DND-41 (cell line): ENCODE data around the gene ITSN1.

Experiments used
- ATAC-seq: fragments of 200-7000 bp; cut with Tn5 transposase; 3 replicates; pipeline ENCODE4 v1.9.1; 2021; ENCODE audit warnings: low read depth; ENCODE audit not compliant: insufficient read depth
- DNase-seq: peaks from one replicate; pipeline ENCODE4 v3.0.0-alpha.2; 2020
- H2AFZ ChIP-seq: 2 replicates; pipeline ENCODE4 v1.6.0; 2012; ENCODE audit warnings: low read depth, low read length
- H3K27ac ChIP-seq: 2 replicates; pipeline ENCODE4 v1.5.1; 2012; ENCODE audit warnings: low read length, inconsistent platforms
- H3K27me3 ChIP-seq: fragments of 200-600 bp; sonication (generic); 2 replicates; pipeline ENCODE4 v1.6.0; 2012; ENCODE audit warnings: low read length, mild to moderate bottlenecking, inconsistent platforms; ENCODE audit not compliant: insufficient read depth, poor library complexity
- H3K36me3 ChIP-seq: 2 replicates; pipeline ENCODE4 v1.5.1; 2012; ENCODE audit warnings: low read length, inconsistent platforms; ENCODE audit not compliant: insufficient read depth
- H3K4me1 ChIP-seq: 2 replicates; pipeline ENCODE4 v1.5.1; 2012; ENCODE audit warnings: mild to moderate bottlenecking, low read length; ENCODE audit not compliant: insufficient read depth
- H3K4me2 ChIP-seq: 2 replicates; pipeline ENCODE4 v1.6.0; 2012; ENCODE audit warnings: mild to moderate bottlenecking, moderate library complexity, low read length, inconsistent platforms; ENCODE audit not compliant: insufficient read depth
- H3K4me3 ChIP-seq, 2 experiments: fragments of 200-600 bp in 1 of 2; shearing (Covaris generic) in 1 of 2; 2 replicates each; pipeline ENCODE4 v1.5.1; 2012 to 2016; ENCODE audit warnings: inconsistent platforms in 2 of 2, low read length in 2 of 2, mild to moderate bottlenecking in 2 of 2, low read depth in 1 of 2, moderate library complexity in 1 of 2
- H3K79me2 ChIP-seq: 2 replicates; pipeline ENCODE4 v1.6.0; 2012; ENCODE audit warnings: low read length, inconsistent platforms; ENCODE audit not compliant: insufficient read depth
- H3K9ac ChIP-seq: 2 replicates; pipeline ENCODE4 v1.6.0; 2012; ENCODE audit warnings: low read depth, mild to moderate bottlenecking, inconsistent platforms, low read length, moderate library complexity
- H3K9me3 ChIP-seq: 2 replicates; pipeline ENCODE4 v1.5.1; 2012; ENCODE audit warnings: low read length, moderate library complexity, mild to moderate bottlenecking, inconsistent platforms; ENCODE audit not compliant: insufficient read depth, severe bottlenecking
- H4K20me1 ChIP-seq: 2 replicates; pipeline ENCODE4 v1.6.0; 2012; ENCODE audit warnings: low read length; ENCODE audit not compliant: insufficient read depth
- CTCF ChIP-seq: IDR thresholded peaks from 2 replicates; pipeline ENCODE4 v1.5.1; 2012; ENCODE audit warnings: borderline replicate concordance, low read length, moderate library complexity, mild to moderate bottlenecking; ENCODE audit not compliant: poor library complexity, severe bottlenecking; ENCODE audit errors: extremely low read depth
- EZH2 ChIP-seq: IDR thresholded peaks from 3 replicates; pipeline ENCODE4 v1.6.1; 2012; ENCODE audit warnings: borderline replicate concordance, low read depth, mild to moderate bottlenecking, moderate library complexity, low read length, inconsistent platforms; ENCODE audit not compliant: severe bottlenecking

The ITSN1 gene

GRCh38 chr21:33937146-33937545 is 294.8 kb downstream of the ITSN1 start:
- peaks cover 98% of the 10 kb centered on the region for H3K79me2 ChIP-seq
- H3K4me2 ChIP-seq = peak overlapping the region; percentile 74
- TF ChIP-seq EZH2 = no peak
- no peak for TF ChIP-seq CTCF
- H3K9ac ChIP-seq = peak overlapping the region; percentile 30; the same call in 1 of the 2 replicates
- peaks cover 57% of the 10 kb centered on the region for H3K36me3 ChIP-seq
- no peak for ATAC-seq
- no peaks in the 10 kb centered on the region for H3K27me3 ChIP-seq
- H3K9me3 ChIP-seq = no peaks in the 10 kb centered on the region
- H4K20me1 ChIP-seq = no peaks in the 10 kb centered on the region; the same call in 1 of the 2 replicates
- H3K4me3 ChIP-seq = 0 out of 4 replicates have a peak overlapping the region, but pooled peaks of 1 of the 2 experiments have one; percentile 21
- H3K27ac ChIP-seq = peak overlapping the region; percentile 98
- H2AFZ ChIP-seq = no peak overlapping the region
- peaks cover 60% of the 10 kb centered on the region for H3K4me1 ChIP-seq
- no peak for DNase-seq

GRCh38 chr21:33937931-33938339 is 295.6 kb downstream of the ITSN1 start:
- no peaks in the 10 kb centered on the region for H3K27me3 ChIP-seq
- ATAC-seq (no peak), DNase-seq (no peak)
- H4K20me1 ChIP-seq = no peaks in the 10 kb centered on the region; the same call in 1 of the 2 replicates
- H3K4me2 ChIP-seq = no peak overlapping the region
- peak overlapping the region; percentile 6 for H3K27ac ChIP-seq
- TF ChIP-seq CTCF (no peak), EZH2 (no peak)
- H3K9me3 ChIP-seq = no peaks in the 10 kb centered on the region
- no peak overlapping the region for H3K9ac ChIP-seq
- peaks cover 98% of the 10 kb centered on the region for H3K79me2 ChIP-seq
- peaks cover 57% of the 10 kb centered on the region for H3K36me3 ChIP-seq
- H2AFZ ChIP-seq = no peak overlapping the region
- H3K4me3 ChIP-seq = no peak overlapping the region
- peaks cover 54% of the 10 kb centered on the region for H3K4me1 ChIP-seq

- TF ChIP-seq EZH2 = no peak
- TF ChIP-seq CTCF = no peak
- peaks cover 58% of the 10 kb centered on the region for H3K36me3 ChIP-seq
- no peak for ATAC-seq
- no peaks in the 10 kb centered on the region for H3K9me3 ChIP-seq
- no peak overlapping the region for H2AFZ ChIP-seq
- no peak overlapping the region for H3K27ac ChIP-seq
- H3K79me2 ChIP-seq = peaks cover 98% of the 10 kb centered on the region
- H3K4me1 ChIP-seq = peaks cover 49% of the 10 kb centered on the region
- H3K27me3 ChIP-seq = no peaks in the 10 kb centered on the region
- no peak overlapping the region for H3K4me3 ChIP-seq
- no peak overlapping the region for H3K4me2 ChIP-seq
- H4K20me1 ChIP-seq = no peaks in the 10 kb centered on the region; the same call in 1 of the 2 replicates
- no peak for DNase-seq
- no peak overlapping the region for H3K9ac ChIP-seq
Measured at GRCh38 chr21:33938381-33938780, 296.1 kb downstream of the ITSN1 start.
